ENCODE results near the gene DDX23.

- TF ChIP-seq, protein P1, sequence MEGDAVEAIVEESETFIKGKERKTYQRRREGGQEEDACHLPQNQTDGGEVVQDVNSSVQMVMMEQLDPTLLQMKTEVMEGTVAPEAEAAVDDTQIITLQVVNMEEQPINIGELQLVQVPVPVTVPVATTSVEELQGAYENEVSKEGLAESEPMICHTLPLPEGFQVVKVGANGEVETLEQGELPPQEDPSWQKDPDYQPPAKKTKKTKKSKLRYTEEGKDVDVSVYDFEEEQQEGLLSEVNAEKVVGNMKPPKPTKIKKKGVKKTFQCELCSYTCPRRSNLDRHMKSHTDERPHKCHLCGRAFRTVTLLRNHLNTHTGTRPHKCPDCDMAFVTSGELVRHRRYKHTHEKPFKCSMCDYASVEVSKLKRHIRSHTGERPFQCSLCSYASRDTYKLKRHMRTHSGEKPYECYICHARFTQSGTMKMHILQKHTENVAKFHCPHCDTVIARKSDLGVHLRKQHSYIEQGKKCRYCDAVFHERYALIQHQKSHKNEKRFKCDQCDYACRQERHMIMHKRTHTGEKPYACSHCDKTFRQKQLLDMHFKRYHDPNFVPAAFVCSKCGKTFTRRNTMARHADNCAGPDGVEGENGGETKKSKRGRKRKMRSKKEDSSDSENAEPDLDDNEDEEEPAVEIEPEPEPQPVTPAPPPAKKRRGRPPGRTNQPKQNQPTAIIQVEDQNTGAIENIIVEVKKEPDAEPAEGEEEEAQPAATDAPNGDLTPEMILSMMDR (IDR thresholded peaks at IDR 0.05; ENCODE audit: low read depth, low read length) = no peak
- TF ChIP-seq POLR2A (IDR thresholded peaks at IDR 0.05; ENCODE audit: extremely low read depth, insufficient read length) = no peak
Observed at GRCh38 chr12:48828841-48829575, 23.0 kb downstream of the DDX23 start.

Measured in NB4 (cell line).